ENCODE results near the gene ODR4.

GRCh38 chr1:186429017-186429416, 53.4 kb downstream of the ODR4 start:
- TF ChIP-seq CTCF (IDR thresholded peaks at IDR 0.05 in 4 of 5, conservative IDR thresholded peaks at IDR 0.05 in 1 of 5) (no peak), POLR2A (IDR thresholded peaks at IDR 0.05) (no peak)

Data from gastrocnemius medialis (tissue), 4 donors.